ENCODE results near the gene PRDX5. TPM values are rescaled to one million over a fixed set of nuclear protein-coding genes. Genes with fewer than 3 reads are reported as not detected.

The PRDX5 gene
- total RNA-seq, 1 experiment from 2014 or later, result 274 TPM

- H3K4me1 Mint-ChIP-seq (ENCODE audit: insufficient read depth, unreplicated experiment), result peaks cover 20% of the 10 kb centered on the region
- BruUV-seq (replicated peaks), result no TSS peak
- DNase-seq (ENCODE audit: unreplicated experiment), result peak; percentile 98
- H3K9me3 Mint-ChIP-seq (ENCODE audit: unreplicated experiment), result no peaks in the 10 kb centered on the region
- TF ChIP-seq, protein P1, sequence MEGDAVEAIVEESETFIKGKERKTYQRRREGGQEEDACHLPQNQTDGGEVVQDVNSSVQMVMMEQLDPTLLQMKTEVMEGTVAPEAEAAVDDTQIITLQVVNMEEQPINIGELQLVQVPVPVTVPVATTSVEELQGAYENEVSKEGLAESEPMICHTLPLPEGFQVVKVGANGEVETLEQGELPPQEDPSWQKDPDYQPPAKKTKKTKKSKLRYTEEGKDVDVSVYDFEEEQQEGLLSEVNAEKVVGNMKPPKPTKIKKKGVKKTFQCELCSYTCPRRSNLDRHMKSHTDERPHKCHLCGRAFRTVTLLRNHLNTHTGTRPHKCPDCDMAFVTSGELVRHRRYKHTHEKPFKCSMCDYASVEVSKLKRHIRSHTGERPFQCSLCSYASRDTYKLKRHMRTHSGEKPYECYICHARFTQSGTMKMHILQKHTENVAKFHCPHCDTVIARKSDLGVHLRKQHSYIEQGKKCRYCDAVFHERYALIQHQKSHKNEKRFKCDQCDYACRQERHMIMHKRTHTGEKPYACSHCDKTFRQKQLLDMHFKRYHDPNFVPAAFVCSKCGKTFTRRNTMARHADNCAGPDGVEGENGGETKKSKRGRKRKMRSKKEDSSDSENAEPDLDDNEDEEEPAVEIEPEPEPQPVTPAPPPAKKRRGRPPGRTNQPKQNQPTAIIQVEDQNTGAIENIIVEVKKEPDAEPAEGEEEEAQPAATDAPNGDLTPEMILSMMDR (IDR thresholded peaks at IDR 0.05; ENCODE audit: unreplicated experiment), result no peak
- ChIA-PET POLR2A (interaction anchor here (0.7 to 15.4 kb wide), 19 partner anchors 11 to 654 kb away, joined by 3 to 285 read pairs (median 5); partner anchors contain the start of genes ESRRA, PPP1R14B, PRDX5 and RPS6KA4), CTCF (interaction anchor here (0.6 to 11.4 kb wide), 5 partner anchors 10 to 204 kb away, joined by 3 to 135 read pairs (median 9); partner anchors contain the start of genes PRDX5 and TRMT112)
- H3K27ac Mint-ChIP-seq (ENCODE audit: low read depth, unreplicated experiment), result peak overlapping the region; percentile 98
- no peaks in the 10 kb centered on the region for H3K27me3 Mint-ChIP-seq (ENCODE audit: insufficient read depth, unreplicated experiment)
- intact Hi-C loops (cut with micrococcal nuclease), result loop anchor here (1.0 kb wide), 1 partner anchor 17 kb away; the partner anchor contains the start of gene PRDX5
- H3K36me3 Mint-ChIP-seq (ENCODE audit: insufficient read depth, unreplicated experiment), result no peaks in the 10 kb centered on the region
- H3K4me3 Mint-ChIP-seq (ENCODE audit: unreplicated experiment), result peak overlapping the region; percentile 43
Measured at GRCh38 chr11:64334764-64335735, 17.1 kb downstream of the PRDX5 start.

- Mint-ChIP-seq H3K4me3 (ENCODE audit: unreplicated experiment) (no peak overlapping the region), H3K4me1 (ENCODE audit: insufficient read depth, unreplicated experiment) (peaks cover 17% of the 10 kb centered on the region), H3K27ac (ENCODE audit: low read depth, unreplicated experiment) (no peak overlapping the region), H3K36me3 (ENCODE audit: insufficient read depth, unreplicated experiment) (no peaks in the 10 kb centered on the region), H3K9me3 (ENCODE audit: unreplicated experiment) (no peaks in the 10 kb centered on the region), H3K27me3 (ENCODE audit: insufficient read depth, unreplicated experiment) (no peaks in the 10 kb centered on the region)
- no peak for DNase-seq (ENCODE audit: unreplicated experiment)
- TF ChIP-seq, protein P1 (IDR thresholded peaks at IDR 0.05; ENCODE audit: unreplicated experiment), result no peak
- no TSS peak for BruUV-seq (replicated peaks)
- intact Hi-C loops (cut with micrococcal nuclease), result no loop called here
- CTCF ChIA-PET, result interaction anchor here (0.7 to 11.4 kb wide), 6 partner anchors 17 to 133 kb away, joined by 3 to 135 read pairs (median 4); partner anchors contain the start of genes PRDX5 and TRMT112
- POLR2A ChIA-PET, result interaction anchor here (0.6 to 15.4 kb wide), 6 partner anchors 9 to 710 kb away, joined by 3 to 285 read pairs (median 4); partner anchors contain the start of genes PRDX5 and TRMT112
Measured at GRCh38 chr11:64337538-64338249, 19.8 kb downstream of the PRDX5 start.

- Mint-ChIP-seq H3K4me1 (ENCODE audit: insufficient read depth, unreplicated experiment) (peaks cover 17% of the 10 kb centered on the region), H3K27me3 (ENCODE audit: insufficient read depth, unreplicated experiment) (no peaks in the 10 kb centered on the region), H3K36me3 (ENCODE audit: insufficient read depth, unreplicated experiment) (no peaks in the 10 kb centered on the region), H3K4me3 (ENCODE audit: unreplicated experiment) (no peak overlapping the region), H3K27ac (ENCODE audit: low read depth, unreplicated experiment) (no peak overlapping the region), H3K9me3 (ENCODE audit: unreplicated experiment) (no peaks in the 10 kb centered on the region)
- TF ChIP-seq, protein P1 (IDR thresholded peaks at IDR 0.05; ENCODE audit: unreplicated experiment), result no peak
- DNase-seq (ENCODE audit: unreplicated experiment), result no peak
- CTCF ChIA-PET, result interaction anchor here (1.3 to 11.4 kb wide), 2 partner anchors 16 to 21 kb away, joined by 4 to 135 read pairs; partner anchors contain the start of genes PRDX5 and TRMT112
- POLR2A ChIA-PET, result interaction anchor here (0.7 to 15.4 kb wide), 5 partner anchors 8 to 67 kb away, joined by 3 to 285 read pairs (median 5); partner anchors contain the start of genes PRDX5 and TRMT112
- no TSS peak for BruUV-seq (replicated peaks)
- intact Hi-C loops (cut with micrococcal nuclease), result no loop called here
Measured at GRCh38 chr11:64338716-64339115, 20.8 kb downstream of the PRDX5 start.

Data from MCF 10A (cell line).